Astrocyte of the spinal cord (primary cell): ENCODE measurements around the gene SCCPDH.

Source experiments
- DNase-seq: peaks from one replicate; pipeline ENCODE4 v3.0.0; 2011; ENCODE audit warnings: low read depth, low spot score
- H3K4me3 ChIP-seq: 2 replicates; pipeline ENCODE4 v1.5.1; 2011; ENCODE audit warnings: low read depth, mild to moderate bottlenecking, low read length, moderate library complexity
- CTCF ChIP-seq: IDR thresholded peaks from 2 replicates; pipeline ENCODE4 v1.5.1; 2012; ENCODE audit warnings: low read depth, mild to moderate bottlenecking, low read length, inconsistent platforms
- in situ Hi-C: cut with HindIII; loops from 2 replicates; pipeline ENCODE4 v1.10.0; 2017; ENCODE audit warnings: low sequenced_read_pairs

SCCPDH gene

DNA sequence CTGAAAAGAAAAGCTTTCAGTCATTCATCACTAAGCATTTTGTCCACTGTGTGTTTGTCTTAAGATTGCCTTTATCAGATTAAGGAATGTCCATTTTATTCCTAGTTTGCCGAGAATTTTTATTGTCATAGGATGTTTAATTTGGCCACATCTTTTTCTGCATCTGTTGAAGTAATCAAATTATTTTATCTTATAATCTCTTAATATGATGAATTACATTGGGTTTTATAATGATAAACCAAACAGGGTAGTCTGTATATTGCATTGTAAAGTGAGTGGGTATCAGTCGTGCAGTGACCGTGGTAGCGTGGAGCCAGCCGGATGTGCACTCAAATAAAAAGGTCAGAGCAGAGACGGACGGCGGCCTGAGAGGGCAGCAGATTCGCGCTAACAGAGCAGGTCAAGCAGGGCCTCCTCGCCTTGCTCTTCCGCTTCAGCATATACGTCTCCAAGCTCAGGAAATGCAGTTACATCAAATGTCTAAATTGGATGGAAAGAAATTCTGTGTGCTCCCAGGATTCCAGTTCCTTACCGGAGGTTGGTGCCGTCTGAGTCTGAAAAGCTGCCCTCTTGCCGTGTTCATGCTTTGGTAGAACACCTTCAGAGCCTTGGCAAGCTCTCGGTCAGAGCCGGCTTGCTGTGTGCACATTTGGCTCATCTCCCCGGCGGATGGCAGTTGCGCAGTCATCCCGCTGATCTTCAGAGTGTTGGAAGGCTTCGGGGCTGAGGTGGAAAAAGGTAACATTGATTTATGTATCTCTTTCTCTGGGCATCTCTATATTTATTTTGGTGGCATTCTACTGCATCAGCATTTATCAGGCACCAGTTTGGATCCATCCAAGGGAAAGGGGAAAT, 51.5 kb downstream of the SCCPDH start:
- TF ChIP-seq CTCF: no peak
- no peak for DNase-seq
- no peak overlapping the region for H3K4me3 ChIP-seq
- in situ Hi-C loops: no loop called here

- TF ChIP-seq CTCF: no peak
- DNase-seq: no peak
- no peak overlapping the region for H3K4me3 ChIP-seq
- in situ Hi-C loops: no loop called here
These were observed 52.7 kb downstream of the SCCPDH start for GRCh38 chr1:246776923-246777322.

GRCh38 chr1:246778663-246779062, 54.5 kb downstream of the SCCPDH start:
- no peak for TF ChIP-seq CTCF
- no peak for DNase-seq
- in situ Hi-C loops: no loop called here
- no peak overlapping the region for H3K4me3 ChIP-seq

DNA sequence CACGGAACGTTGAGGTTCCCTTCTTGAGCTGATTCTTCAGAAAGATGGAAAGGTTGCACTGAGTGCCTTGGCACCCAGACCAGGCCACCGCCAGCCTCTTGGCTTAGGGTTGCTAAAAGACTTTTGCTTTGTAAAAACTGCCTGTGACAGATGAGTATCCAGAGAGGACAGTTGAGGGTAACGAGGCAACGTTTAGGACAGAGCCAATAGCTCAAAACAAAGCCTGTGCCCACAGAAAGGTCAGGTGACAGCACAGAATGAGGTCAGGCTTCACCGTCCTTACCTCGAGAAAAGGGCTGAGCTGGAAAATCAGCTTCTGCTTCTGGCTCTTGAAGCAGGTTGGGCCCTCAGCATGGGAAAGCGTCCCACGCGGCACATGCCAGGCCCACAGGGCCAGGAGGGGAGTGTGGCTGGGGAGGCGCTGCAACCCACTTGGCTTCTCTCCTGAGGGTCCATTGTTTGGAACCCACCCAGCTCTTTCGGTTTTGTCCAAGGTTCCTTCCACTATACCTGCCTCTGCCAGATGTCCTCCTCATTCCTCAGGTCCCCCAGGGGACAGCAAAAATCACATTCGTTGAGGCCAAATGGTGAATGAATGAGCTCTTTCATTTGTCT, 55.5 kb downstream of the SCCPDH start:
- in situ Hi-C loops: no loop called here
- no peak for DNase-seq
- H3K4me3 ChIP-seq: no peak overlapping the region
- TF ChIP-seq CTCF: no peak

DNA sequence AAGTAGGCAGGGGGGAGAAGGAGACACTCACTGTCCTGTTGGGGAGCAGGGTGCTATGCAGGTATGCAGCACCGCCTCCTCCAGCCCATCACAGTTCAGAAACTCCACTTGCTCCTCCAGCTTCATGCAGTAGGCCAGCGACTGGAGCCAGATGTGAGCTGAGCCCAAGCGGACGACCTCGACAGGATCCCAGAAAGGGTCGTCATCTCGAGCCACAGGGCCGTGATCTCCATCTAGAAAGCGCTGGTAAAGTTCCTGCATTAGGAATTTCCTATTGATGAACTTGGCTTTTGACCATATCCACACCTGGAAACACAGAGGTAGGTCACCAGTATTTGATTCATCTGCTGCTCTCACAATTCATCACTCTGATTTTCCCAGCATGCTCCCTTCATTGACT, 56.1 kb downstream of the SCCPDH start:
- TF ChIP-seq CTCF: no peak
- no peak for DNase-seq
- in situ Hi-C loops: no loop called here
- H3K4me3 ChIP-seq: no peak overlapping the region

GRCh38 chr1:246781212-246781611, 57.0 kb downstream of the SCCPDH start:
- H3K4me3 ChIP-seq: no peak overlapping the region
- TF ChIP-seq CTCF: no peak
- in situ Hi-C loops: no loop called here
- DNase-seq: no peak
